Measurements from ENCODE around the gene TRUB2.

DNA sequence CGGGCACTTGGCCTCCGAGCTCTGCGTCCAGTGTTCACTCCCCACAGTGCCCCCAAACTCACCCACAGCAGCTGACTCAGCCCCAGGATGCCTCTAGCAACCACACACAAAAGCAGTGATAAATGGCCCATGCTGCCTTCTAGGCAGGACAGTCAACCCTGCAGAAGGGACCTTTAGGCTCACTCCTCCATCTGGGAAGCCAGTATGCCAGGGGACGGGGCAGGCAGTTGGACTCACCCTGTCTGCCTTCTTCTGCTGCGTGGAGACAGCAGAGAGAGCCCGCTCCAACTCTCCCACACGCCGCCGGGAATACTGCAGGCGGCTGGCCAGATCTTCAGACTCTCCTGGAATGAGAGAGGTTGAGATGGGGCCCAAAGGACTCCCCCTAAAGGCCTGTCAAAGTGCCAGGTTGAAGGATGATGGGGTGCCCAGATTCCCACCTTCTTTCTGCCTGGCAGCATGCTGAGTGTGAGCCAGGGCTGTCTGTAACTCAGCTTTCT, 56.8 kb downstream of the TRUB2 start:
- no peak for TF ChIP-seq CTCF (conservative IDR thresholded peaks at IDR 0.05; ENCODE audit: low read length)
- no peak for TF ChIP-seq EZH2phosphoT487 (IDR thresholded peaks at IDR 0.05; ENCODE audit: borderline replicate concordance, low read depth, low read length)
